Left renal pelvis (tissue), 4 donors: ENCODE results near the gene AFF1. TPM values are rescaled to one million over a fixed set of nuclear protein-coding genes. Genes with fewer than 3 reads are reported as not detected.

Source experiments
- DNase-seq, 4 donors: peaks; one replicate each; pipeline ENCODE4 v3.0.0-alpha.2; 2013; ENCODE audit warnings: low read depth in 4 of 4, low spot score in 3 of 4
- polyA plus RNA-seq, 4 donors: library from polyadenylated mRNA; unstranded; fragments of 120-200 nt; gene quantifications; one replicate each; pipeline ENCODE4 v1.2.1, GENCODE V29; 2013; ENCODE audit not compliant: insufficient read length in 4 of 4

Gene AFF1
- polyA plus RNA-seq, 4 donors, result 29.2 to 56.1 (median 50.1) TPM

- DNase-seq, result no peak
Measured at GRCh38 chr4:86948276-86948675, 13.5 kb downstream of the AFF1 start.

GRCh38 chr4:86950831-86951525 lies 16.2 kb downstream of the AFF1 start:
- no peak for DNase-seq

- no peak for DNase-seq
Measured at GRCh38 chr4:86955888-86956451, 21.2 kb downstream of the AFF1 start.

DNA sequence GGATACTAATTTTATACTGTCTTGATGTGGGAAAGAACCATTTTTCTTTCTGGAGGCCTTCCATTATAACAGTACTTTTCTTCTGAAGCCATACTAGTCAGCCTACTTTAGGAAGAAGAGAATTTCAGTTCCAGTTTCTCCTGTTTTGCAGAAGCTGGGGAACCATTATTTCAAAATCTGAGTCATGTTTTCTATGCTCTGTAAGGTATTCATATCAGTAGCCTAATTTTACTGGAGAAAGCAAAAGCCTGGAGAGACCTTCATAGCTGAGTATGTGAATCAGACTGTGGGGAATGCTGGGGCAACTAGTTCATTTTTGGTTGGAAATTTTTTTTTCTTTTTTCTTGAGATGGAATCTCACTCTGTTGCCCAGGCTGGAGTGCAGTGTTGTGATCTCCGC lies 22.4 kb downstream of the AFF1 start:
- DNase-seq, result no peak

DNA sequence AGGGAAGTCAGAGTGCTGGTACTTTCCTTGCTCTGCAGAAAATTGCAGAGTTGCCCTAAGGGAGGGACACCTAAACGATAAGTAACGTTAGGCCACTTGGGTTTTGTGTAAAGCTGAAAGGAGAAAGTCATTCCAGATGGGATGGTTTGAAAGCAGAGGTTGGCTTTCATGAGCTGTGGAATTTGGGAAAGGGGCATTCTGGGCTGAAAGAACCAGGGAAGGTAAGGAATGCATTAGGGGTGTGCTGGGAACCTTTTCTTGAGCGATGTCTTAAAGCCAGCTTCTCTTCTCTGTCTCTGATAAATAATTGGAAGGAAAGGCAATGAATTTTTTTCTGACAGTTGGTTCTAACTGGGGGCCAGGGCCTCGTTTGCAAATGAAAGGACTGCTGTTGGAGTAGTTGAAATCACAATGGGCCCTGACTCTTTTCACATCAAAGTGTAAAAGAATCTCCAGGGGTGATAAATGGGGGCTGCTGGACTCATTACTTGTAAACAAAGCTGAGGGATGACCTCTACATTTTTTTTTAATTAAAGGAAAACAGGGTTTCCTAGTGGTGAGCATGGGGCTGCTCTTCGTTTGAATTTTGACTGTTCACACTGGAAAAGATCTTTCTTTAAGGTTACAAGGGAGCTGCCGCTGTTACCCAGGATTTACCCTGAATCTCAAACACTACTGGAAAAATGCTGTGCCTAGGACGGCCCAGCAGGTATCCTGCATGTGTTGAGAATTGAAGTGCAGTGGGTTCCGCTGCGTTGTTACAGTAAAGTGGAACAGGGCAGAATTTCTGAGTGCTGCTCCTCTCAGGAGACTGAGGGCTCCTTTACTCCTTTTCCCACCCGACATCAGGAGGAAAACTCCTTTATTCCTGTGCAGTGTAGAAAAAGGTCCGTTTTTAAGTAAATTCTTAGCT lies 25.0 kb downstream of the AFF1 start:
- DNase-seq, result no peak

- no peak for DNase-seq
Measured at GRCh38 chr4:86960557-86960961, 25.7 kb downstream of the AFF1 start.

DNA sequence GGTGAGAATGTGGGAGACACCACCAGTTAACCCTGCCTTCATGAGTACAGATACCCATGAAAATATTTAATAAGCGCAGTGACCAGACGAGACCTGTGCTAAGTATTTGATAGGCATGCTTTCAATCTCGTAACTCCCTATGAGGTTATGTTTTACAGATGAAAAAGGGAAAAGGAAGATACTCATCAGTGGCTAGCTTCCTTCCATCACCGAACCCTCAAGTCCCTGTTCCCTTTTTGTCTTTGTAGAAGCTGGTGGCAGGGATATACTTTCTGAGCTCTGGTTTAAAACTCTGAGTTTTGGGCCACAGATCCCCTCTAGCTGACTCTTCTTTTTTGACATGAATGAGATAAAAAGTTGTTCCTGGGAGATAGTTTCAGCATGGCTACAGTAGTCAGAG lies 26.3 kb downstream of the AFF1 start:
- DNase-seq, result no peak

DNA sequence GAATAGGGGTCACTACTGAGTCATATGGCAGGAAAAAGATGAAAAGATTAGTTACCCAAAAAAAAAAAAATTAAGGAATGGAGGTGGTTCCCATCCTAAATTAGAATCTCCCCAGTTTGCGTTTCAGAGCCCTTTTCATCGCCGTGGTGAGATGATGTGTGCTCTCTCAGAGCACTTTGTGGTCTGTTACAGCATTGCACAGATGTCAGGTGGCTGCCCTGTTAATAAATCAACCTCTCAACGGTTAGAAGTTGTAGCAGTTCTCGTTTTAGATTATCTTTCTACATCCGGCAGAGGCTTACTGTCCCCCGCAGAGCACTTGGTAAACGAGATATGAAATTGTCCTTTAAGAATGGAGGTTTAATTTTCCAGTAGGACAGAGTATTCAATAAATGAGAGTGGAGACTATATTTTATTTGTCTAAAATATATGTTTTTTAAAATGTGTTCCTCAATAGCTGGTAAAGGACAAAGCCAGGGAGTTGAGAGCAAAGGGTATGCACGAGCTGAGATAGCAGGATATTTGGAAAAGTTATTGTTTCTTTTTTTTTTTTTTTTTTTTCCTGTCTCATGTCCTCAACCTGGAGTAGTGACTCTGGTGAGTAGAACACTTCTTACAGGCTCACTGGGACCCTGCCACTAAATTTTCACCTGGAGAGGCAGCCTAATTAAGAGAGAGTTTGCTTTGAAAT lies 26.9 kb downstream of the AFF1 start:
- DNase-seq, result no peak

- DNase-seq, result no peak
Measured at GRCh38 chr4:86963697-86964096, 28.9 kb downstream of the AFF1 start.

- DNase-seq, result no peak
Measured at GRCh38 chr4:86965019-86965976, 30.5 kb downstream of the AFF1 start.

GRCh38 chr4:86967073-86967472 lies 32.3 kb downstream of the AFF1 start:
- DNase-seq, result no peak

DNA sequence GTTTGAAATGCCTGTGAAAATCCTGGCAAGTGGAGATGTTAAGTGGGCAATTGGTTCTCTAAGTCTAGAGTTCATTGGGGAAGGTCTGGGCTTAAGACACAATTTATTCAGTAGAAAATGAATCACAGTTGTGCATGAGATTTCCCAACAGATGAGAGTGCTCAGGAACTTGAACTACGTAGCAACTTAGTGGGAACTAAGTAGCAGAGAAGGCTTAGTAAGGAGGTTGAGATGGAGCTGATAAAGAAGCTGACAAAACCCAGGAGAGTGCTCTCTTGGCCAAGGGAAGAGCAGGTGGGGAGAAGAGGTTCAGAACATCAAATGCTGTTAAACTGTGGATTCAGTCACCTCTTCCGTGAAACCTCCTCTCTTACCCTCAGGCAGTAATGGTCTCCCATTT lies 33.0 kb downstream of the AFF1 start:
- no peak for DNase-seq

DNA sequence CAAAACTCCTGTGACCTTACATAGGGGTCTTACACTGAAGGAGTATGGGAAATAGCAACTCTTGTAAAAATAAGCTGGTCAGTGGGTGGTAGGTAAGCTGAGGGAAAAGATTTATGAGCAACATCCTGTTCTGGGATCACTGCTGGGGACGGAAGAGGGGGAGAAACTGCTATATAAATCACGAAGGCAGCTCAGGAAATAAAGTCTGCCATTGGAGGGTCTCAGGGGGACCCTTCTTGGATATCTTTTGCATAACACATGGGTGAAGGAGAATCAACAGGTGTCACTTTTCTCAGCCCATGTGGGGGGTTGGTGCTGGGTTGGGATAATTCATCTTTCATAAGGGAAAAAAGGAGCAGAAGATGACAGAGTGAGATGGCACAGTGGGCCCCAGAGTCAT lies 33.7 kb downstream of the AFF1 start:
- peak in 1 of 4 donors; percentile 48 for DNase-seq

- no peak for DNase-seq
Measured at GRCh38 chr4:86970447-86971354, 35.9 kb downstream of the AFF1 start.

- DNase-seq, result no peak
Measured at GRCh38 chr4:86971355-86971683, 36.5 kb downstream of the AFF1 start.

- DNase-seq, result no peak
Measured at GRCh38 chr4:86972997-86973396, 38.2 kb downstream of the AFF1 start.

GRCh38 chr4:86973668-86974067 lies 38.9 kb downstream of the AFF1 start:
- DNase-seq, result no peak

- no peak for DNase-seq
Measured at GRCh38 chr4:86974551-86974994, 39.8 kb downstream of the AFF1 start.

DNA sequence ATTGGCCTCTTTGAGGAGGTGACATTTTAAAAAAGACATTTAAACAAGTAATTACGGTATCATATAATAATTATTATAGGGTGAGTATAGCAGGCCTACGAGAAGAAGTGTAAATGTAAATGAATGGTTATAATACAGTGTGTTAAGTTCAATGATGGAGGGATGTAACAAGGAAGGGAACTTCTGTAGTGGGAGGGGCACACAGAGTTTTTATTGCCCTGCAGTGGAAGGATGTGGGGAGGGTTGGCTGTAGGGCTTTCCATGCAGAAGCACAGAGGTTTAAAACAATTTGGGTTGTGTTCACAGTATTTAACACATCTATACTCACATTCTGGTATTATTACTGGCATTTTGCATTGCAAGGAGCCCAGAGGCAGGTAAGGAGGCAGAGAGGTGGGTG lies 41.1 kb downstream of the AFF1 start:
- no peak for DNase-seq
